ENCODE measurements around the gene DEDD. TPM values are rescaled to one million over a fixed set of nuclear protein-coding genes. Genes with fewer than 3 reads are reported as not detected.

Gene DEDD
- total and polyA plus RNA-seq, 2 of the 13 experiments (the other 11 are each of a cell fraction or from before 2014, with no cell fraction given): 12.6 to 27.8 TPM

DNA sequence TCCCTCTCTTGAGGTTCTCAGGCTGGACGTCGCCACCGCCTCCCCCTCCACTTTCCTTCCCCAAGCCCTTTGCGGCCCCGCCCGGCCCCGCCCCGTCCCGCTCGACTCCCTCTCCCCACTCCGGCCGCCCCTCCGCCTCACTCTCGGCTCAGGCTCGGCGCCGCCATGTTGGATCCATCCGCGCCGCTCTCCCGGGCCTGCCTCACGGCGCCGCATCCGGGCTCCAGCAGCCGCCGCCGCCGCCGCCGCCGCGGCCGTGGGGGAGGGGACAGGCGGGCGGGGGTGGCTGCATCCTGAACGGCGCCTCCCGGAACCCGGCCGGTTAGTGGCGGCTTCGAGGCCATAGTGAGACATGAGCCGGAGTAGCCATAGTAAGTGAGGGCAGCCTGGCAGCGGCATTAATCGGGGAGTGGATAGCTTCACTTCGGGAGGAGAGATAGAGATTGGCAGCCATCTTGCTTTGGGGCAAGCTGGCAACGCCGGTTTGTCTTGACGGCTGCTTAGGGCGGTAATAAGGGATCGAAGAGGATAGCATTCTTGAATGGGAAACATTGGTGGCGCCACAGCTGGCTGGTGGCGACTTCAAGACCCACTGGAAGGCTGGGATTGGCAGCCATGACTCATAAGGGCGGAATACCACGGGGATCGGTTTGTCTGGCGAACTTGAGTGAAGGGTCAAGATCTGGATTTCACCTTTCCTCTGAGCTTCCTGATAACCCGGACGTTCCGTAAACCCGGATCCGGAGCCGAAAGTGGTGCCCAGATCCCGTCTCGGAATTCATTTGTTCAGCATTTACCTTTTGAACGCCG, at the start of gene DEDD (continued):
- TF ChIP-seq ZNF562 (CRISPR knock-in tag; IDR thresholded peaks at IDR 0.05; ENCODE audit: borderline replicate concordance): no peak
- peak; percentile 19 for TF ChIP-seq RARA (CRISPR knock-in tag; IDR thresholded peaks at IDR 0.05)
- no peak; the same call in 1 of the 2 replicates for TF ChIP-seq TARDBP (CRISPR knock-in tag; IDR thresholded peaks at IDR 0.05)
- no peak for TF ChIP-seq AKAP8 (CRISPR knock-in tag; IDR thresholded peaks at IDR 0.05)
- TF ChIP-seq, protein P1, sequence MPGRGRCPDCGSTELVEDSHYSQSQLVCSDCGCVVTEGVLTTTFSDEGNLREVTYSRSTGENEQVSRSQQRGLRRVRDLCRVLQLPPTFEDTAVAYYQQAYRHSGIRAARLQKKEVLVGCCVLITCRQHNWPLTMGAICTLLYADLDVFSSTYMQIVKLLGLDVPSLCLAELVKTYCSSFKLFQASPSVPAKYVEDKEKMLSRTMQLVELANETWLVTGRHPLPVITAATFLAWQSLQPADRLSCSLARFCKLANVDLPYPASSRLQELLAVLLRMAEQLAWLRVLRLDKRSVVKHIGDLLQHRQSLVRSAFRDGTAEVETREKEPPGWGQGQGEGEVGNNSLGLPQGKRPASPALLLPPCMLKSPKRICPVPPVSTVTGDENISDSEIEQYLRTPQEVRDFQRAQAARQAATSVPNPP (CRISPR knock-in tag; IDR thresholded peaks at IDR 0.05): peak; percentile 35; the same call in 1 of the 2 replicates
- TF ChIP-seq ZNF367 (CRISPR knock-in tag; IDR thresholded peaks at IDR 0.05; ENCODE audit: borderline replicate concordance): no peak
- TF ChIP-seq ZNF572 (CRISPR knock-in tag; IDR thresholded peaks at IDR 0.05): no peak
- TF ChIP-seq, protein P2, sequence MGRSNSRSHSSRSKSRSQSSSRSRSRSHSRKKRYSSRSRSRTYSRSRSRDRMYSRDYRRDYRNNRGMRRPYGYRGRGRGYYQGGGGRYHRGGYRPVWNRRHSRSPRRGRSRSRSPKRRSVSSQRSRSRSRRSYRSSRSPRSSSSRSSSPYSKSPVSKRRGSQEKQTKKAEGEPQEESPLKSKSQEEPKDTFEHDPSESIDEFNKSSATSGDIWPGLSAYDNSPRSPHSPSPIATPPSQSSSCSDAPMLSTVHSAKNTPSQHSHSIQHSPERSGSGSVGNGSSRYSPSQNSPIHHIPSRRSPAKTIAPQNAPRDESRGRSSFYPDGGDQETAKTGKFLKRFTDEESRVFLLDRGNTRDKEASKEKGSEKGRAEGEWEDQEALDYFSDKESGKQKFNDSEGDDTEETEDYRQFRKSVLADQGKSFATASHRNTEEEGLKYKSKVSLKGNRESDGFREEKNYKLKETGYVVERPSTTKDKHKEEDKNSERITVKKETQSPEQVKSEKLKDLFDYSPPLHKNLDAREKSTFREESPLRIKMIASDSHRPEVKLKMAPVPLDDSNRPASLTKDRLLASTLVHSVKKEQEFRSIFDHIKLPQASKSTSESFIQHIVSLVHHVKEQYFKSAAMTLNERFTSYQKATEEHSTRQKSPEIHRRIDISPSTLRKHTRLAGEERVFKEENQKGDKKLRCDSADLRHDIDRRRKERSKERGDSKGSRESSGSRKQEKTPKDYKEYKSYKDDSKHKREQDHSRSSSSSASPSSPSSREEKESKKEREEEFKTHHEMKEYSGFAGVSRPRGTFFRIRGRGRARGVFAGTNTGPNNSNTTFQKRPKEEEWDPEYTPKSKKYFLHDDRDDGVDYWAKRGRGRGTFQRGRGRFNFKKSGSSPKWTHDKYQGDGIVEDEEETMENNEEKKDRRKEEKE (IDR thresholded peaks at IDR 0.05): no peak
- TF ChIP-seq, protein P3, sequence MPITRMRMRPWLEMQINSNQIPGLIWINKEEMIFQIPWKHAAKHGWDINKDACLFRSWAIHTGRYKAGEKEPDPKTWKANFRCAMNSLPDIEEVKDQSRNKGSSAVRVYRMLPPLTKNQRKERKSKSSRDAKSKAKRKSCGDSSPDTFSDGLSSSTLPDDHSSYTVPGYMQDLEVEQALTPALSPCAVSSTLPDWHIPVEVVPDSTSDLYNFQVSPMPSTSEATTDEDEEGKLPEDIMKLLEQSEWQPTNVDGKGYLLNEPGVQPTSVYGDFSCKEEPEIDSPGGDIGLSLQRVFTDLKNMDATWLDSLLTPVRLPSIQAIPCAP (CRISPR knock-in tag; IDR thresholded peaks at IDR 0.05; ENCODE audit: low read depth): no peak
- TF ChIP-seq, protein P4, sequence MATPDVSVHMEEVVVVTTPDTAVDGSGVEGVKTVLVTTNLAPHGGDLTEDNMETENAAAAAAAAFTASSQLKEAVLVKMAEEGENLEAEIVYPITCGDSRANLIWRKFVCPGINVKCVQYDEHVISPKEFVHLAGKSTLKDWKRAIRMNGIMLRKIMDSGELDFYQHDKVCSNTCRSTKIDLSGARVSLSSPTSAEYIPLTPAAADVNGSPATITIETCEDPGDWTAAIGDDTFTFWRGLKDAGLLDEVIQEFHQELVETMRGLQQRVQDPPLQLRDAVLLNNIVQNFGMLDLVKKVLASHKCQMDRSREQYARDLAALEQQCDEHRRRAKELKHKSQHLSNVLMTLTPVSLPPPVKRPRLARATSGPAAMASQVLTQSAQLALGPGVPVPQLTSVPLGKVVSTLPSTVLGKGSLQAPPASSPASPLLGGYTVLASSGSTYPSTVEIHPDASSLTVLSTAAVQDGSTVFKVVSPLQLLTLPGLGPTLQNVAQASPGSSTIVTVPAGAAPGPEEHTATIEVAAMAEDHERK (CRISPR knock-in tag; IDR thresholded peaks at IDR 0.05; ENCODE audit: low read depth): no peak
- no peak for TF ChIP-seq ZNF75D (CRISPR knock-in tag; IDR thresholded peaks at IDR 0.05; ENCODE audit: borderline replicate concordance)
- 0 out of 2 replicates have a peak, but pooled peaks have one; percentile 28 for TF ChIP-seq ZNF598 (CRISPR knock-in tag; IDR thresholded peaks at IDR 0.05; ENCODE audit: borderline replicate concordance)
- no peak for TF ChIP-seq NCOA1 (CRISPR knock-in tag; IDR thresholded peaks at IDR 0.05)
- no peak for TF ChIP-seq WIZ (CRISPR knock-in tag; IDR thresholded peaks at IDR 0.05)
- TF ChIP-seq NCOR1 (IDR thresholded peaks at IDR 0.05; ENCODE audit: borderline replicate concordance, low read length): no peak
- no peak for TF ChIP-seq FOXM1 (CRISPR knock-in tag; IDR thresholded peaks at IDR 0.05)
- no peak for TF ChIP-seq SMARCC2 (IDR thresholded peaks at IDR 0.05)
- TF ChIP-seq, protein P5, sequence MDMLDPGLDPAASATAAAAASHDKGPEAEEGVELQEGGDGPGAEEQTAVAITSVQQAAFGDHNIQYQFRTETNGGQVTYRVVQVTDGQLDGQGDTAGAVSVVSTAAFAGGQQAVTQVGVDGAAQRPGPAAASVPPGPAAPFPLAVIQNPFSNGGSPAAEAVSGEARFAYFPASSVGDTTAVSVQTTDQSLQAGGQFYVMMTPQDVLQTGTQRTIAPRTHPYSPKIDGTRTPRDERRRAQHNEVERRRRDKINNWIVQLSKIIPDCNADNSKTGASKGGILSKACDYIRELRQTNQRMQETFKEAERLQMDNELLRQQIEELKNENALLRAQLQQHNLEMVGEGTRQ (IDR thresholded peaks at IDR 0.05; ENCODE audit: low read depth, low read length): no peak
- TF ChIP-seq, protein P5 (CRISPR knock-in tag; IDR thresholded peaks at IDR 0.05; ENCODE audit: borderline replicate concordance): no peak
- no peak for TF ChIP-seq FOXA1 (IDR thresholded peaks at IDR 0.05)
- no peak for TF ChIP-seq FOXA1 (CRISPR knock-in tag; IDR thresholded peaks at IDR 0.05)
- TF ChIP-seq NR3C1 (CRISPR knock-in tag; IDR thresholded peaks at IDR 0.05): no peak

All from HepG2 (cell line).